OCI-LY7 (cell line): ENCODE data around the gene TTC13.

Experiments used
- EZH2phosphoT487 ChIP-seq: fragments of 200-600 bp; sonication (generic); IDR thresholded peaks from 2 replicates; pipeline ENCODE4 v1.6.1; 2018; ENCODE audit warnings: low read depth, borderline replicate concordance, mild to moderate bottlenecking, mixed run types, antibody characterized with exemption, low read length, moderate library complexity, mixed read lengths
- TF ChIP-seq, protein P1 (sequence below): fragments of 200-600 bp; sonication (generic); conservative IDR thresholded peaks from 2 replicates; pipeline ENCODE4 v1.5.1; 2014; ENCODE audit warnings: mild to moderate bottlenecking, antibody characterized with exemption, low read length, moderate library complexity, mixed read lengths

DNA sequence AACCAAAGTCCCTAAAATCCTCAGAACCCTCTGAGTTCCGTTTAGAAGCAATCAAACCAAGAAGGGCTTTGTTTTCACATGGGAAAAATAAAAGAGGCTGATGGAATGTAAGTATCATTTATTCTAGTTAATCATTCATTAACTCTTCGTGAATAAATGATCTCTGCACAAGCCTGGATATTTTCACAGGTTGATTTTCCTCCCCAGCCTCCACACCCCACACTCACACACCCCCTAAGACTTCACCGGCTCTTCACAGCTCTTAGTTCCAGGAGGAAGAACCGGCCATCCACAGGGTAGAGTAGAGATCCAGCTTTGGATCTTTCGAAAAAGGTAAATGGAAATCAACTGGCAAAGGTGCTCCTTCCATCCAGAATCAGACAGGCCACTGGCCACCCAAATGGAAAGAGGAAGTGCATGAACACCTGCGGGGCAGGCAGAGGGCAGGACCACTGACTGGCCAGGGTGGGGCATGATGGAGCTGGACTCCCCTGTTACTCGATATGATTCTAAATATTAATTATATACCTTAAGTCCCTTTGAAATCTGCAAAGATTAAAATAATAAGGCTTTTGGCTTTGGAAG, 120.3 kb downstream of the TTC13 start:
- TF ChIP-seq, protein P1, sequence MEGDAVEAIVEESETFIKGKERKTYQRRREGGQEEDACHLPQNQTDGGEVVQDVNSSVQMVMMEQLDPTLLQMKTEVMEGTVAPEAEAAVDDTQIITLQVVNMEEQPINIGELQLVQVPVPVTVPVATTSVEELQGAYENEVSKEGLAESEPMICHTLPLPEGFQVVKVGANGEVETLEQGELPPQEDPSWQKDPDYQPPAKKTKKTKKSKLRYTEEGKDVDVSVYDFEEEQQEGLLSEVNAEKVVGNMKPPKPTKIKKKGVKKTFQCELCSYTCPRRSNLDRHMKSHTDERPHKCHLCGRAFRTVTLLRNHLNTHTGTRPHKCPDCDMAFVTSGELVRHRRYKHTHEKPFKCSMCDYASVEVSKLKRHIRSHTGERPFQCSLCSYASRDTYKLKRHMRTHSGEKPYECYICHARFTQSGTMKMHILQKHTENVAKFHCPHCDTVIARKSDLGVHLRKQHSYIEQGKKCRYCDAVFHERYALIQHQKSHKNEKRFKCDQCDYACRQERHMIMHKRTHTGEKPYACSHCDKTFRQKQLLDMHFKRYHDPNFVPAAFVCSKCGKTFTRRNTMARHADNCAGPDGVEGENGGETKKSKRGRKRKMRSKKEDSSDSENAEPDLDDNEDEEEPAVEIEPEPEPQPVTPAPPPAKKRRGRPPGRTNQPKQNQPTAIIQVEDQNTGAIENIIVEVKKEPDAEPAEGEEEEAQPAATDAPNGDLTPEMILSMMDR = no peak
- no peak for TF ChIP-seq EZH2phosphoT487
